Measurements from ENCODE around the gene BDKRB1. TPM values are rescaled to one million over a fixed set of nuclear protein-coding genes. Genes with fewer than 3 reads are reported as not detected.

BDKRB1 gene
- total and polyA plus RNA-seq, 9 of the 15 experiments (the other 6 are each of a cell fraction or from before 2014, with no cell fraction given) = 0.06 to 0.23 (median 0.09) TPM; not detected in 1

DNA sequence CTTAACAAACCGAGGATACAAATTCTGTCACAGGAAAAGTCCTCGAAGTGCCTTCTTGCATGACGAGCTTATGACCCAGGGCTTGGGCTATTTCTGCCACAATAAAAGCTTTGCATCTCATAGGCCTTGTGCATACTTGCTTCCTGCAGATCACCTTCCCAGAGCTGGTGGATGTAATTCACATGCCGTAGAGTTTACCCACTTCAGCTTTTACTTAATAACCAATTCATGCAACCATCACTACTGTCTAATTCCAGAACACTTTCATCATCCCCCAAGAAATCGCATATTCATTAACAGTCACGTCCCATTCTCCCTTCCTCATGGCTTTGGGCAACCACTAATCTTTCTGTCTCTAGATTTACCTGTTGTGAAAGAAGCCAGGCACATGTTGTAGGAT, 9.0 kb upstream of the BDKRB1 start:
- no peak overlapping the region for H3K27ac ChIP-seq (ENCODE audit: extremely low read depth, low read depth, low read length)
- ATAC-seq (no peak), FAIRE-seq (no peak), DNase-seq (ENCODE audit: extremely low read depth in 1 of 4, low spot score in 3 of 4) (no peak)
- BruUV-seq (replicated peaks) = no TSS peak
- TF ChIP-seq, protein P1, sequence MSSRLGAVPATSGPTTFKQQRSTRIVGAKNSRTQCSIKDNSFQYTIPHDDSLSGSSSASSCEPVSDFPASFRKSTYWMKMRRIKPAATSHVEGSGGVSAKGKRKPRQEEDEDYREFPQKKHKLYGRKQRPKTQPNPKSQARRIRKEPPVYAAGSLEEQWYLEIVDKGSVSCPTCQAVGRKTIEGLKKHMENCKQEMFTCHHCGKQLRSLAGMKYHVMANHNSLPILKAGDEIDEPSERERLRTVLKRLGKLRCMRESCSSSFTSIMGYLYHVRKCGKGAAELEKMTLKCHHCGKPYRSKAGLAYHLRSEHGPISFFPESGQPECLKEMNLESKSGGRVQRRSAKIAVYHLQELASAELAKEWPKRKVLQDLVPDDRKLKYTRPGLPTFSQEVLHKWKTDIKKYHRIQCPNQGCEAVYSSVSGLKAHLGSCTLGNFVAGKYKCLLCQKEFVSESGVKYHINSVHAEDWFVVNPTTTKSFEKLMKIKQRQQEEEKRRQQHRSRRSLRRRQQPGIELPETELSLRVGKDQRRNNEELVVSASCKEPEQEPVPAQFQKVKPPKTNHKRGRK (tag; IDR thresholded peaks at IDR 0.05) = no peak
- TF ChIP-seq, protein P2, sequence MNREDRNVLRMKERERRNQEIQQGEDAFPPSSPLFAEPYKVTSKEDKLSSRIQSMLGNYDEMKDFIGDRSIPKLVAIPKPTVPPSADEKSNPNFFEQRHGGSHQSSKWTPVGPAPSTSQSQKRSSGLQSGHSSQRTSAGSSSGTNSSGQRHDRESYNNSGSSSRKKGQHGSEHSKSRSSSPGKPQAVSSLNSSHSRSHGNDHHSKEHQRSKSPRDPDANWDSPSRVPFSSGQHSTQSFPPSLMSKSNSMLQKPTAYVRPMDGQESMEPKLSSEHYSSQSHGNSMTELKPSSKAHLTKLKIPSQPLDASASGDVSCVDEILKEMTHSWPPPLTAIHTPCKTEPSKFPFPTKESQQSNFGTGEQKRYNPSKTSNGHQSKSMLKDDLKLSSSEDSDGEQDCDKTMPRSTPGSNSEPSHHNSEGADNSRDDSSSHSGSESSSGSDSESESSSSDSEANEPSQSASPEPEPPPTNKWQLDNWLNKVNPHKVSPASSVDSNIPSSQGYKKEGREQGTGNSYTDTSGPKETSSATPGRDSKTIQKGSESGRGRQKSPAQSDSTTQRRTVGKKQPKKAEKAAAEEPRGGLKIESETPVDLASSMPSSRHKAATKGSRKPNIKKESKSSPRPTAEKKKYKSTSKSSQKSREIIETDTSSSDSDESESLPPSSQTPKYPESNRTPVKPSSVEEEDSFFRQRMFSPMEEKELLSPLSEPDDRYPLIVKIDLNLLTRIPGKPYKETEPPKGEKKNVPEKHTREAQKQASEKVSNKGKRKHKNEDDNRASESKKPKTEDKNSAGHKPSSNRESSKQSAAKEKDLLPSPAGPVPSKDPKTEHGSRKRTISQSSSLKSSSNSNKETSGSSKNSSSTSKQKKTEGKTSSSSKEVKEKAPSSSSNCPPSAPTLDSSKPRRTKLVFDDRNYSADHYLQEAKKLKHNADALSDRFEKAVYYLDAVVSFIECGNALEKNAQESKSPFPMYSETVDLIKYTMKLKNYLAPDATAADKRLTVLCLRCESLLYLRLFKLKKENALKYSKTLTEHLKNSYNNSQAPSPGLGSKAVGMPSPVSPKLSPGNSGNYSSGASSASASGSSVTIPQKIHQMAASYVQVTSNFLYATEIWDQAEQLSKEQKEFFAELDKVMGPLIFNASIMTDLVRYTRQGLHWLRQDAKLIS (CRISPR knock-in tag; IDR thresholded peaks at IDR 0.05) = no peak
- TF ChIP-seq RHOXF2B (CRISPR knock-in tag; conservative IDR thresholded peaks at IDR 0.05) (no peak), PHB2 (IDR thresholded peaks at IDR 0.05; ENCODE audit: low read depth) (no peak), HDAC2 (IDR thresholded peaks at IDR 0.05) (no peak), EP400 (IDR thresholded peaks at IDR 0.05) (no peak), TRIM24 (IDR thresholded peaks at IDR 0.05) (no peak), SETDB1 (IDR thresholded peaks at IDR 0.05; ENCODE audit: low read length) (no peak), RAD51 (IDR thresholded peaks at IDR 0.05; ENCODE audit: borderline replicate concordance, low read depth) (no peak), NONO (IDR thresholded peaks at IDR 0.05; ENCODE audit: low read depth in 2 of 2, low read length in 1 of 2) (no peak), E2F3 (CRISPR knock-in tag; IDR thresholded peaks at IDR 0.05) (no peak), SRSF3 (IDR thresholded peaks at IDR 0.05; ENCODE audit: insufficient read depth, low read length) (no peak)
- TF ChIP-seq, protein P3, sequence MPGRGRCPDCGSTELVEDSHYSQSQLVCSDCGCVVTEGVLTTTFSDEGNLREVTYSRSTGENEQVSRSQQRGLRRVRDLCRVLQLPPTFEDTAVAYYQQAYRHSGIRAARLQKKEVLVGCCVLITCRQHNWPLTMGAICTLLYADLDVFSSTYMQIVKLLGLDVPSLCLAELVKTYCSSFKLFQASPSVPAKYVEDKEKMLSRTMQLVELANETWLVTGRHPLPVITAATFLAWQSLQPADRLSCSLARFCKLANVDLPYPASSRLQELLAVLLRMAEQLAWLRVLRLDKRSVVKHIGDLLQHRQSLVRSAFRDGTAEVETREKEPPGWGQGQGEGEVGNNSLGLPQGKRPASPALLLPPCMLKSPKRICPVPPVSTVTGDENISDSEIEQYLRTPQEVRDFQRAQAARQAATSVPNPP (IDR thresholded peaks at IDR 0.05; ENCODE audit: borderline replicate concordance, insufficient read depth, insufficient read length) = no peak
- H4K20me1 ChIP-seq (replicated peaks; ENCODE audit: control insufficient read depth, insufficient read depth, low read length) = no peaks in the 10 kb centered on the region
- no peaks in the 10 kb centered on the region; a peak in 1 of 5 replicates for H3K27me3 ChIP-seq (ENCODE audit: control insufficient read depth in 2 of 2, insufficient read depth in 2 of 2, low read length in 2 of 2)
- H3K4me1 ChIP-seq (replicated peaks in 1 of 2; ENCODE audit: control insufficient read depth in 2 of 2, insufficient read depth in 2 of 2, low read length in 2 of 2) = no peaks in the 10 kb centered on the region
- CTCF ChIA-PET (ENCODE audit: low intra/inter-chr PET ratio) = no interaction called here
- H3K79me2 ChIP-seq (ENCODE audit: control insufficient read depth, insufficient read depth, low read length) = no peaks in the 10 kb centered on the region
- H3K9me3 ChIP-seq (replicated peaks; ENCODE audit: control insufficient read depth, insufficient read depth, low read depth, low read length) = no peaks in the 10 kb centered on the region
- intact Hi-C loops (cut with micrococcal nuclease) = no loop called here
- no peak overlapping the region for H3K4me2 ChIP-seq (ENCODE audit: insufficient read depth, low read length)
- in situ Hi-C loops (cut with MboI) = no loop called here
- H2AFZ ChIP-seq (ENCODE audit: low read depth, low read length) = no peak overlapping the region
- no peaks in the 10 kb centered on the region for H3K36me3 ChIP-seq (ENCODE audit: control insufficient read depth, insufficient read depth, low read length)
- H3K9me1 ChIP-seq (ENCODE audit: control insufficient read depth, insufficient read depth, low read length) = no peaks in the 10 kb centered on the region
- H3K9ac ChIP-seq (ENCODE audit: insufficient read depth in 1 of 2, low read depth in 2 of 2, low read length in 2 of 2) = no peak overlapping the region
- no peak overlapping the region for H3K4me3 ChIP-seq
- POLR2A ChIA-PET = no interaction called here
- WGBS (ENCODE audit: insufficient coverage, low coverage, missing lambda C conversion rate) = 2% methylated on average over 6 of the region's 6 CpGs
